Cardiac muscle cell (in vitro differentiated cells and primary cell): ENCODE measurements around the gene PEX12. TPM values are rescaled to one million over a fixed set of nuclear protein-coding genes. Genes with fewer than 3 reads are reported as not detected.

Experiments used
- DNase-seq, 2 donors: peaks; one replicate each; pipeline versions ENCODE4 v3.0.0 to v3.0.0-alpha.2; 2010 to 2017; ENCODE audit warnings: low read depth in 1 of 2, low spot score in 1 of 2
- H3K27ac ChIP-seq: fragments of 200-600 bp; sonication (generic); 2 replicates; pipeline ENCODE4 v1.5.1; 2016
- H3K27me3 ChIP-seq: fragments of 200-600 bp; sonication (generic); 2 replicates; pipeline ENCODE4 v1.6.0; 2016; ENCODE audit warnings: control low read depth
- H3K36me3 ChIP-seq: fragments of 200-600 bp; sonication (generic); 2 replicates; pipeline ENCODE4 v1.5.1; 2016; ENCODE audit warnings: control low read depth
- H3K4me1 ChIP-seq: fragments of 200-600 bp; sonication (generic); 2 replicates; pipeline ENCODE4 v1.8.1; 2017; ENCODE audit warnings: low read depth, mild to moderate bottlenecking, mixed run types
- H3K4me3 ChIP-seq: fragments of 200-600 bp; sonication (generic); 2 replicates; pipeline ENCODE4 v1.5.1; 2016; ENCODE audit warnings: mild to moderate bottlenecking
- H3K9me3 ChIP-seq: fragments of 200-600 bp; sonication (generic); 2 replicates; pipeline ENCODE4 v1.5.1; 2017; ENCODE audit warnings: low read depth, mild to moderate bottlenecking, control low read depth
- CTCF ChIP-seq: IDR thresholded peaks from 2 replicates; pipeline ENCODE4 v1.5.1; 2012; ENCODE audit warnings: low read depth, mild to moderate bottlenecking, low read length
- polyA plus RNA-seq: library from polyadenylated mRNA; unstranded; fragments of >200 nt; fragmentation: Nextera tagmentation; extraction: Ambion mirVana; gene quantifications from 2 replicates; pipeline ENCODE4 v1.2.1, GENCODE V29; 2016
- total RNA-seq: library from RNA; depleted of rRNA; stranded (reverse); fragments of >200 nt; gene quantifications from 2 replicates; pipeline ENCODE4 v1.2.3, GENCODE V29; 2016

PEX12 gene
- total and polyA plus RNA-seq, 2 experiments from 2014 or later: 6.1 to 8.3 TPM

DNA sequence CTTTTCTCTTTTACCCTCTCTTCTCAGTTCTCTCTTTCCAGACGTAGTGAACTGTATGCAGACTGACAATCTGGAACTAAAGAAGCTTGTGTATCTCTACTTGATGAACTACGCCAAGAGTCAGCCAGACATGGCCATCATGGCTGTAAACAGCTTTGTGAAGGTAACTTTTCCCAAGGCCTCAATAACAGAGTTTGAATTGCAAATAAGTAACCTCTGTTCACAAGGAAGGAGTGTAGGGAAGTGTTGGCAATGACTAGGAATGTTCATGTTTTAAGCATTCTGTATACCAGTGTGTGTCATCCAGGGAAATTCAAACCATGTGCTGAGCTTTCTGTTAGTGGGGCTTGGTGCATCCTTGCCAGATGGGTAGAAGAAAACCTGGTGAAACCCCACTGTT lies 27.3 kb upstream of the PEX12 start:
- Histone ChIP-seq H3K36me3 (peaks cover 45% of the 10 kb centered on the region), H3K27ac (no peak overlapping the region), H3K9me3 (no peaks in the 10 kb centered on the region), H3K27me3 (no peaks in the 10 kb centered on the region), H3K4me1 (no peaks in the 10 kb centered on the region), H3K4me3 (no peak overlapping the region)
- TF ChIP-seq CTCF: no peak
- no peak for DNase-seq

- TF ChIP-seq CTCF: no peak
- H3K27ac ChIP-seq: no peak overlapping the region
- H3K4me3 ChIP-seq: no peak overlapping the region
- peaks cover 49% of the 10 kb centered on the region for H3K36me3 ChIP-seq
- no peaks in the 10 kb centered on the region for H3K27me3 ChIP-seq
- DNase-seq: no peak
- H3K9me3 ChIP-seq: no peaks in the 10 kb centered on the region
- no peaks in the 10 kb centered on the region for H3K4me1 ChIP-seq
These were observed 25.3 kb upstream of the PEX12 start for GRCh38 chr17:35603674-35604073.

DNA sequence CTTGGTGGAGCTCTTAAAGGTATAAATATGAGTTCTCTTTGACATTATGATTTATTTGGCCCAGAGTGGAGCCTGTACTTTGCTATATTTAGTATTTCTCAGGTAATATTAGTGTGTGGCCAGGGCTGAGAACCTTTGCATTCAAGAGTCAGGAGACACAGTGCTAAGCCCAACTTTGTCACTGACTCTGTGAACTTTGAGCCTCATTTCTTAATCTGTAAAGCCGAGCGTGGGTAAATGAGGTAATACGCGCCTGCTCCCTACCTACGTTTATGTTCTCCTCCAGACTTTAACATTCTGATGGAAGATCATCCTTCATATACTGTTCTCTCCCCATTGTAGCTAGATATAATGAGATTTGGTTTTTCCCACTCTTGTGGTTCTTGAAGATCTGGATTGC lies 19.2 kb upstream of the PEX12 start:
- H3K9me3 ChIP-seq: no peaks in the 10 kb centered on the region
- DNase-seq: no peak
- no peak for TF ChIP-seq CTCF
- H3K4me1 ChIP-seq: no peaks in the 10 kb centered on the region
- no peaks in the 10 kb centered on the region for H3K27me3 ChIP-seq
- no peak overlapping the region for H3K4me3 ChIP-seq
- no peak overlapping the region for H3K27ac ChIP-seq
- peaks cover 47% of the 10 kb centered on the region for H3K36me3 ChIP-seq

- no peak for TF ChIP-seq CTCF
- Histone ChIP-seq H3K36me3 (peaks cover 44% of the 10 kb centered on the region), H3K27me3 (no peaks in the 10 kb centered on the region), H3K27ac (no peak overlapping the region), H3K4me1 (no peaks in the 10 kb centered on the region), H3K4me3 (no peak overlapping the region), H3K9me3 (no peaks in the 10 kb centered on the region)
- DNase-seq: no peak
These were observed 18.3 kb upstream of the PEX12 start for GRCh38 chr17:35596530-35597233.

DNA sequence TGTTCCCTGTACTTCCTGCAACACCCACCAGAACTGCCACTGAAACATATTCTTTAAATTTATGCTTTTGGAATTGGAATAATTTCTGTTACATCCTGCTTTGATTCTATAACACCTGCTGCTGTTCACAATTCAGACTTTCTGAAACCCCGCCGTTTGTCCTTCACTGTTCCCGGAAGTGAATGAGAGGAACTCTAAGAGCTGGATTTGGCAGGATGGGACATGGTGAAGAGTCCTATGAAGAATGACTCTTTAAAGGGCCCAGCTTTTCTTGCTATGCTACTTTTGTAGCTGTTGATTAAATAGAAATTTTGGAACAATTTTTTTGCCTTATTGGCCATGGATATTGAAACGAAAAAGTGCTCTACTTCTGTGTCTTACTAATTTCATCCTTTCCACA lies 17.7 kb upstream of the PEX12 start:
- Histone ChIP-seq H3K4me1 (no peaks in the 10 kb centered on the region), H3K36me3 (peaks cover 44% of the 10 kb centered on the region), H3K27ac (no peak overlapping the region), H3K9me3 (no peaks in the 10 kb centered on the region), H3K4me3 (no peak overlapping the region), H3K27me3 (no peaks in the 10 kb centered on the region)
- TF ChIP-seq CTCF: no peak
- no peak for DNase-seq
